Gastrocnemius medialis (tissue), 4 donors: Measurements from ENCODE around the gene TAF6.

Source experiments
- POLR2A ChIP-seq, 2 donors: fragments of 450-650 bp; IDR thresholded peaks; one replicate each; pipeline ENCODE4 v1.6.1; 2017; ENCODE audit warnings: antibody characterized with exemption in 2 of 2, mild to moderate bottlenecking in 2 of 2, moderate library complexity in 2 of 2
- TF ChIP-seq, protein P1 (sequence below), 5 experiments: fragments of 450-650 bp in 3 of 5; fragments of 200-600 bp in 2 of 5; sonication (generic) in 2 of 5; IDR thresholded peaks in 4 of 5; conservative IDR thresholded peaks in 1 of 5; 1 replicate in 4 of 5; 2 replicates in 1 of 5; pipeline ENCODE4 v1.5.1; 2016 to 2019; ENCODE audit warnings: antibody characterized with exemption in 5 of 5, mild to moderate bottlenecking in 3 of 5, moderate library complexity in 3 of 5

DNA sequence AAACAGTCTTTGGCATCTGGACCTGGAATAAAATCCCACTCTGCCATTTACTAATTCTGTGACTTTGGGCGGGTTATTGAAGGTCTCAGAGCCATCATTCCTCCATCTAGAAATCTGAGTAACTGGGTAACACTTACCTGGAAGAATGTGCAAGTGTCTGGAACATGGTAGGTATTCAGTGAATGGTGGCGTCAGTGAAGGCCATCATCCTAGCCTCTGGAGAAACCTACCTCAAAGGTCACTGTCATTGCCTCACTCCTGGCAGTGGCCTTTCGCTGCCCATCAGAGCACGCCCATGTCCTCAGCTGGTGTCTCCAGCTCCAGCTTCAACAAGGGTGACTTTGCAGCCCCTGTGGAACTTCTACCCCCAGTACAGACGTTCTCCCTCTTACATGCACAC, 44.7 kb upstream of the TAF6 start:
- TF ChIP-seq, protein P1, sequence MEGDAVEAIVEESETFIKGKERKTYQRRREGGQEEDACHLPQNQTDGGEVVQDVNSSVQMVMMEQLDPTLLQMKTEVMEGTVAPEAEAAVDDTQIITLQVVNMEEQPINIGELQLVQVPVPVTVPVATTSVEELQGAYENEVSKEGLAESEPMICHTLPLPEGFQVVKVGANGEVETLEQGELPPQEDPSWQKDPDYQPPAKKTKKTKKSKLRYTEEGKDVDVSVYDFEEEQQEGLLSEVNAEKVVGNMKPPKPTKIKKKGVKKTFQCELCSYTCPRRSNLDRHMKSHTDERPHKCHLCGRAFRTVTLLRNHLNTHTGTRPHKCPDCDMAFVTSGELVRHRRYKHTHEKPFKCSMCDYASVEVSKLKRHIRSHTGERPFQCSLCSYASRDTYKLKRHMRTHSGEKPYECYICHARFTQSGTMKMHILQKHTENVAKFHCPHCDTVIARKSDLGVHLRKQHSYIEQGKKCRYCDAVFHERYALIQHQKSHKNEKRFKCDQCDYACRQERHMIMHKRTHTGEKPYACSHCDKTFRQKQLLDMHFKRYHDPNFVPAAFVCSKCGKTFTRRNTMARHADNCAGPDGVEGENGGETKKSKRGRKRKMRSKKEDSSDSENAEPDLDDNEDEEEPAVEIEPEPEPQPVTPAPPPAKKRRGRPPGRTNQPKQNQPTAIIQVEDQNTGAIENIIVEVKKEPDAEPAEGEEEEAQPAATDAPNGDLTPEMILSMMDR (IDR thresholded peaks at IDR 0.05 in 4 of 5, conservative IDR thresholded peaks at IDR 0.05 in 1 of 5): no peak
- TF ChIP-seq POLR2A (IDR thresholded peaks at IDR 0.05): no peak
